Kidney (tissue), 14 donors: ENCODE data around the gene GPC4. TPM values are rescaled to one million over a fixed set of nuclear protein-coding genes. Genes with fewer than 3 reads are reported as not detected.

ENCODE experiments used
- DNase-seq, 5 donors: peaks; one replicate each; pipeline ENCODE4 v3.0.0-alpha.2; 2013 to 2020
- FAIRE-seq: peaks from 2 replicates; lab custom pipeline; 2012; peaks lifted over from hg19 to GRCh38; lab: Jason Lieb, UNC
- H3K27ac ChIP-seq, 2 donors: one replicate each; pipeline ENCODE4 v1.7.0; 2013; ENCODE audit warnings: low read depth in 2 of 2, low read length in 2 of 2, inconsistent platforms in 1 of 2
- H3K27me3 ChIP-seq: one replicate; pipeline ENCODE4 v1.7.1; 2013; ENCODE audit warnings: low read length, inconsistent platforms; ENCODE audit not compliant: control insufficient read depth, insufficient read depth
- H3K36me3 ChIP-seq, 3 donors: one replicate each; pipeline versions ENCODE4 v1.7.0 to v1.7.1; 2013; ENCODE audit warnings: low read length in 3 of 3, control low read depth in 1 of 3, inconsistent platforms in 1 of 3; ENCODE audit not compliant: insufficient read depth in 3 of 3, control insufficient read depth in 2 of 3
- H3K4me1 ChIP-seq, 3 donors: one replicate each; pipeline versions ENCODE4 v1.7.0 to v1.7.1; 2013; ENCODE audit warnings: low read length in 3 of 3, inconsistent platforms in 1 of 3, low read depth in 1 of 3; ENCODE audit not compliant: control insufficient read depth in 2 of 3, insufficient read depth in 2 of 3
- H3K4me3 ChIP-seq, 3 donors: one replicate each; pipeline versions ENCODE4 v1.7.0 to v1.8.1; 2013; ENCODE audit warnings: low read length in 3 of 3, control low read depth in 1 of 3, inconsistent platforms in 1 of 3
- H3K9ac ChIP-seq, 3 donors: one replicate each; pipeline versions ENCODE4 v1.7.0 to v1.7.1; 2013; ENCODE audit warnings: low read length in 3 of 3, control low read depth in 1 of 3, inconsistent platforms in 1 of 3
- H3K9me3 ChIP-seq, 3 donors: one replicate each; pipeline versions ENCODE4 v1.7.0 to v1.7.1; 2013; ENCODE audit warnings: low read length in 3 of 3, control low read depth in 1 of 3, inconsistent platforms in 1 of 3; ENCODE audit not compliant: control insufficient read depth in 2 of 3, insufficient read depth in 1 of 3
- intact Hi-C: fragments of 100-400 bp; cut with DNase I; formaldehyde crosslinking; loops from one replicate; pipeline ENCODE4 v1.11.1; 2022
- polyA plus RNA-seq: library from polyadenylated mRNA; stranded (reverse); fragments of 350-450 nt; fragmentation: Illumina TruSeq; extraction: RNeasy Lipid Tissue Mini Kit (QIAGEN cat#74804); gene quantifications from one replicate; pipeline ENCODE4 v1.2.3, GENCODE V29; 2014; ENCODE audit warnings: low read depth, low replicate concordance; ENCODE audit not compliant: insufficient read depth
- total RNA-seq: library from RNA; stranded (reverse); fragmentation: NEBNext Ultra II Directional; extraction: Animal tissue kit (Norgen Biotek cat#: 25700); gene quantifications from one replicate; pipeline ENCODE4 v1.2.1, GENCODE V29; 2021
- TF ChIP-seq, protein P1 (sequence below): IDR thresholded peaks from 3 replicates; pipeline ENCODE4 v1.5.1; 2012; ENCODE audit warnings: mild to moderate bottlenecking, moderate library complexity, borderline replicate concordance; ENCODE audit not compliant: insufficient read depth; ENCODE audit errors: extremely low read depth
- donor health status: control.
- donor health status: control.
- donor health status: control.
- donor health status: control.
- donor health status: control.
- donor health status: DM: yes; HTN: yes; CAD: no.
- donor health status: Normal renal cell carcinoma (clear cell type).

The GPC4 gene
- total and polyA plus RNA-seq, 2 donors from 2014 or later: 19.5 to 70.3 TPM

DNA sequence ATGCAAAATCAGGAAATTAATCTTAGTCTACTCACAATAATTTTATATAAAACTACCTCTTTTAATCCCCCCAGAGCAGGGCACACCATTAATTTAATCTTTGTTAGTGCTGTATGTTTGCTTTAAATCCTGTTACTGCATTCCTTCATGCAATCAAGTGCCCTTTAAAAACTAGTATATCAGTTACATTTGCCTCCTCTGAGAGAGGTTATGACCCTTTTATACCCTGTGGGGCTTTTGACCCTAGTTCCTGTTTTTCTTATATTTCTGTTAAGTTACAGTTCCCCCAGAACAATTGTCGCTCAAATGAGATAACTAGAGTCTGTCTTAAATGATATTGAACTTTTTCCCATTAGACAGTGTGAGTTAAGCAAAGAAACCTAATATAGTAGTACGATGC is 46.2 kb downstream of the GPC4 start:
- DNase-seq (no peak), FAIRE-seq (no peak)
- H3K9ac ChIP-seq: no peak overlapping the region
- H3K9me3 ChIP-seq: no peaks in the 10 kb centered on the region
- H3K4me3 ChIP-seq: no peak overlapping the region
- H3K27me3 ChIP-seq: peaks cover 3% of the 10 kb centered on the region
- H3K36me3 ChIP-seq: no peaks in the 10 kb centered on the region
- no peak overlapping the region for H3K27ac ChIP-seq
- intact Hi-C loops: no loop called here
- H3K4me1 ChIP-seq: peaks cover 0 to 3% (median 2%) of the 10 kb centered on the region in 3 donors
- TF ChIP-seq, protein P1, sequence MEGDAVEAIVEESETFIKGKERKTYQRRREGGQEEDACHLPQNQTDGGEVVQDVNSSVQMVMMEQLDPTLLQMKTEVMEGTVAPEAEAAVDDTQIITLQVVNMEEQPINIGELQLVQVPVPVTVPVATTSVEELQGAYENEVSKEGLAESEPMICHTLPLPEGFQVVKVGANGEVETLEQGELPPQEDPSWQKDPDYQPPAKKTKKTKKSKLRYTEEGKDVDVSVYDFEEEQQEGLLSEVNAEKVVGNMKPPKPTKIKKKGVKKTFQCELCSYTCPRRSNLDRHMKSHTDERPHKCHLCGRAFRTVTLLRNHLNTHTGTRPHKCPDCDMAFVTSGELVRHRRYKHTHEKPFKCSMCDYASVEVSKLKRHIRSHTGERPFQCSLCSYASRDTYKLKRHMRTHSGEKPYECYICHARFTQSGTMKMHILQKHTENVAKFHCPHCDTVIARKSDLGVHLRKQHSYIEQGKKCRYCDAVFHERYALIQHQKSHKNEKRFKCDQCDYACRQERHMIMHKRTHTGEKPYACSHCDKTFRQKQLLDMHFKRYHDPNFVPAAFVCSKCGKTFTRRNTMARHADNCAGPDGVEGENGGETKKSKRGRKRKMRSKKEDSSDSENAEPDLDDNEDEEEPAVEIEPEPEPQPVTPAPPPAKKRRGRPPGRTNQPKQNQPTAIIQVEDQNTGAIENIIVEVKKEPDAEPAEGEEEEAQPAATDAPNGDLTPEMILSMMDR: no peak

DNA sequence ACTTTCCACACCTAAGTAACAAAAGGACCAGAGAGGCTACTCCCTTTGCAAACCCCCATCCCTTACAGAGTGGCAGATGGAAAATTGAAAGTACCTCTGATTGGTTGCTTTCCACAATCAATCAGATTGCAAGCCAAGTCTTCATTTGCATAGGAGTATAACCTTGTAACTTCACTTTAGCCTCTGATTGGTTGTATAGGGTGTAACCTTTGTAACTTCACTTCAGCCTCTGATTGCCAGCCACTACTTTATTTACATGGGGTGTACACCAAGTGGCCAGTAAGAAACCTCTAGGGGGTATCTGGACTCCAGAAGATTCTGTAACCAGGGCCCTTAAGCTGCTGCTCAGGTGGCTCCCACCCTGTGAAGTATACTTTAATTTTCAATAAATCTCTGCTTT is 48.6 kb downstream of the GPC4 start:
- Histone ChIP-seq H3K4me1 (peaks cover 0 to 2% (median 0%) of the 10 kb centered on the region in 3 donors), H3K9ac (no peak overlapping the region), H3K9me3 (no peaks in the 10 kb centered on the region), H3K4me3 (no peak overlapping the region), H3K27ac (no peak overlapping the region), H3K27me3 (peaks cover 5% of the 10 kb centered on the region), H3K36me3 (no peaks in the 10 kb centered on the region)
- FAIRE-seq (no peak), DNase-seq (no peak)
- TF ChIP-seq, protein P1: no peak
- intact Hi-C loops: no loop called here

DNA sequence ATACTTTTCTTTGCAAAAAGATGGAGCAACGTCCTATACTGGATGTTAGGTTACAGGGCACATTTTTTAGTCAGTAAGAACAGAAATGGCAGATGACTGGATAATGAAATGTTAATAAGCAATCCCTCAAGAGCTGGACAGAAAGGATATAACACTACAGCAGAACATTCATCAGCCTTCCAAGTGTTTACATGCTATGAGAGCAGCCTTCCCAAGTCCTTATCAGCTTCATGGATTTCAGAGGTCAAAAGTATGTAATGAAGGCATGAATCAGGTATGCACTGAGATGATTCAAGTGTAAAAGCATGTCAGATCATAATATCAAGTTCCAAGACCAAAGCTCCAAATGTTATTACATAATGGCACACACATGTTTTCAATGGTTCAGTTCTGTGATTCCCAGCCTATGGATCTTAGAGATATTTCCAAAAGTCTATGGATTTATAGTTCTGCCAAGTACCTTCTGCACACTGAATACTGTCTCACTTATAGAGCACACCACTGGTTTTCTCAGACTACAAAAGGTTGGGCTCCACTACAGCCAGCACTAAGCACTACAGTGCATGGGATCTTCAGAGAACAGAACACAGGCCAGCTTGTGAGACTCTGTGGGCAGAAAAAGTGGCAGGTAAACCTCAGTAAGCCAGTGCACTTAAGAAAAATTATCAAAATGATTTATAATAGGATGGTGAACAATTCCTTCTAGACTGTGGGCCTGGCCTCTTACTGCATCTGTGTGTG is 49.2 kb downstream of the GPC4 start:
- DNase-seq (no peak), FAIRE-seq (no peak)
- intact Hi-C loops: no loop called here

More for the DNA sequence above, 49.2 kb downstream of the GPC4 start:
- TF ChIP-seq, protein P1: no peak
- H3K4me3 ChIP-seq: no peak overlapping the region
- H3K9ac ChIP-seq: no peak overlapping the region
- peaks cover 5% of the 10 kb centered on the region for H3K27me3 ChIP-seq
- H3K27ac ChIP-seq: no peak overlapping the region
- no peaks in the 10 kb centered on the region for H3K9me3 ChIP-seq
- H3K36me3 ChIP-seq: no peaks in the 10 kb centered on the region
- H3K4me1 ChIP-seq: peaks cover 0 to 2% (median 0%) of the 10 kb centered on the region in 3 donors
